ENCODE results near the gene ST3GAL4. TPM values are rescaled to one million over a fixed set of nuclear protein-coding genes. Genes with fewer than 3 reads are reported as not detected.
"Not testable (repeated sequence)": the region's sequence is repeated elsewhere in the genome, so short reads cannot be mapped to it uniquely, and the experiment has no call there.

Gene ST3GAL4
- total and polyA plus RNA-seq, 2 of the 8 experiments (the other 6 are each of a cell fraction or from before 2014, with no cell fraction given), result 15.6 to 20.0 TPM

DNA sequence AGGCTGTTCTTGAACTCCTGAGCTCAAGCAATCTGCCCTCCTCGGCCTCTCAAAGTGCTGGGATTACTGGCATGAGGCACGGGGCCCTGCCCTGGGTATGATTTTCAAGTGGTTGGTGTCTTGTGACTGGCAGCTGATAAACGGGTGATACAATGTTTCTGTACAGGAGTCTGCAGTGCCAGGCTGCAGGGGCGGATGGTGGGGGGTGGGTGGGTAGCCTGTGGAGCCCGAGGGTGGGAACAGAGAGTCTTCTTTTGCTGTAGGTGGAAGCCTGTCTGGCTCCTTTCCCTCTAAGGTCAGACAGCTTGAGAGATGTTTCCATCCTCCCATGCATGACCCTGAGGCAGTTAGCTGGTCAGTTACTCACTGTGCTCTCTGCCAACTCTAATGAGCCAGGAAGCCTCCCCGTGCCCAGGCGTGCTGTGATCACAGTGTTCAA lies 39.2 kb downstream of the ST3GAL4 start:
- not testable (repeated sequence) for DNase-seq (ENCODE audit: low read depth in 1 of 2, low spot score in 2 of 2); H3K9ac ChIP-seq (replicated peaks in 1 of 4; ENCODE audit: extremely low read depth in 1 of 4, low read depth in 3 of 4, low read length in 3 of 4); H3K4me1 ChIP-seq (replicated peaks in 1 of 4; ENCODE audit: control insufficient read depth in 3 of 4, insufficient read depth in 4 of 4, low read length in 3 of 4); H3K23ac ChIP-seq (ENCODE audit: insufficient read length); H3K4me2 ChIP-seq (ENCODE audit: insufficient read depth in 1 of 2, low read depth in 2 of 2, low read length in 2 of 2); H2BK120ac ChIP-seq (replicated peaks; ENCODE audit: low read depth, low read length); FAIRE-seq; H3K79me2 ChIP-seq (ENCODE audit: control insufficient read depth in 1 of 2, insufficient read depth in 2 of 2, low read length in 2 of 2); H3K4me3 ChIP-seq (ENCODE audit: extremely low read depth in 1 of 4, insufficient read depth in 2 of 4, low read depth in 3 of 4, low read length in 4 of 4); H3K14ac ChIP-seq (ENCODE audit: insufficient read length); H2AFZ ChIP-seq (ENCODE audit: low read length); H2AK5ac ChIP-seq (ENCODE audit: low read depth, low read length); H3K9me3 ChIP-seq (ENCODE audit: insufficient read depth in 2 of 2, low read depth in 1 of 2, low read length in 1 of 2); H2BK15ac ChIP-seq (ENCODE audit: low read length); H3K27me3 ChIP-seq (replicated peaks in 1 of 4; ENCODE audit: control insufficient read depth in 3 of 4, extremely low read depth in 1 of 4, insufficient read depth in 3 of 4, low read length in 3 of 4); H3K56ac ChIP-seq (replicated peaks; ENCODE audit: insufficient read length, low read depth, low read length); H2BK5ac ChIP-seq (ENCODE audit: low read depth, low read length); H3K79me1 ChIP-seq (ENCODE audit: low read depth, low read length); H3K18ac ChIP-seq (ENCODE audit: extremely low read depth, low read length); H4K20me1 ChIP-seq (replicated peaks in 1 of 2; ENCODE audit: control insufficient read depth in 1 of 2, insufficient read depth in 2 of 2, low read length in 2 of 2); H4K91ac ChIP-seq (replicated peaks; ENCODE audit: insufficient read length, low read length); H3K23me2 ChIP-seq (ENCODE audit: low read depth, low read length); H4K5ac ChIP-seq (ENCODE audit: insufficient read length, low read depth, low read length); H3K4ac ChIP-seq (replicated peaks; ENCODE audit: insufficient read length, low read depth, low read length); H4K8ac ChIP-seq (ENCODE audit: extremely low read depth, insufficient read depth, low read length); H2BK12ac ChIP-seq (ENCODE audit: low read depth, low read length); H2BK20ac ChIP-seq (ENCODE audit: low read length); H3K27ac ChIP-seq (ENCODE audit: low read depth, low read length); H3K36me3 ChIP-seq (ENCODE audit: control insufficient read depth in 2 of 4, insufficient read depth in 4 of 4, low read length in 3 of 4)
- ChIA-PET POLR2A (ENCODE audit: partially characterized antibody) (interaction anchor here (0.6 to 1.4 kb wide), 2 partner anchors 26 to 34 kb away, joined by 3 read pairs; no protein-coding TSS in a partner anchor), CTCF (ENCODE audit: partially characterized antibody) (interaction anchor here (0.7 kb wide), 1 partner anchor 84 kb away, joined by 3 read pairs; no protein-coding TSS in a partner anchor)
- 82% methylated on average over 3 of the region's 7 CpGs; no CpG with 5 or more reads in 1 of the 2 experiments for WGBS, 2 experiments (ENCODE audit: extremely low coverage in 1 of 2, insufficient coverage in 1 of 2, insufficient read length in 1 of 2, insufficient replicate concordance in 2 of 2, low coverage in 1 of 2, low lambda C conversion rate in 2 of 2, missing lambda C conversion rate in 1 of 2)

DNA sequence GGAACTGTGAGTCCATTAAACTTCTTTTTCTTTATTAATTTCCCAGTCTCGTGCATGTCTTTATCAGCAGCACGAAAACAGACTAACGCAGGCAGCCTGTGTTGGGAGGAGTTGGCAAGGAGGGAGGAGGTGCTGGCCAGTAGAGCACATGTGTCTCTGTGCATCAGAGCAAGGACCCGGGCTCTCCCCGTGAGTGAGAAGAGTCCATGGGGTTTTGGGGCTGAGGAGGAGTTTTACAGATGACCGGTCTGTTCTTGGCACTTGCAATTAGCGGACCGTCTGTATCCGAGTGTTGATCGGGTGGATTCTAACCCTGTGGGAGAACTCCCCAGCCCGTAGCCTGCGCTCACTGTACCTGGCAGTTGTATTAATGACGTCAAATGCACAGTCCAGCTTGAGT lies 40.3 kb downstream of the ST3GAL4 start:
- H2AK5ac ChIP-seq (ENCODE audit: low read depth, low read length); H3K4me1 ChIP-seq (replicated peaks in 1 of 4; ENCODE audit: control insufficient read depth in 3 of 4, insufficient read depth in 4 of 4, low read length in 3 of 4); H3K14ac ChIP-seq (ENCODE audit: insufficient read length); H2BK5ac ChIP-seq (ENCODE audit: low read depth, low read length); H3K27ac ChIP-seq (ENCODE audit: low read depth, low read length); H3K36me3 ChIP-seq (ENCODE audit: control insufficient read depth in 2 of 4, insufficient read depth in 4 of 4, low read length in 3 of 4); H3K79me1 ChIP-seq (ENCODE audit: low read depth, low read length); H2BK20ac ChIP-seq (ENCODE audit: low read length); H2BK12ac ChIP-seq (ENCODE audit: low read depth, low read length); H4K5ac ChIP-seq (ENCODE audit: insufficient read length, low read depth, low read length); H2BK120ac ChIP-seq (replicated peaks; ENCODE audit: low read depth, low read length); H3K56ac ChIP-seq (replicated peaks; ENCODE audit: insufficient read length, low read depth, low read length); H2AFZ ChIP-seq (ENCODE audit: low read length); H3K4me2 ChIP-seq (ENCODE audit: insufficient read depth in 1 of 2, low read depth in 2 of 2, low read length in 2 of 2); POLR2A ChIA-PET (ENCODE audit: partially characterized antibody); DNase-seq (ENCODE audit: low read depth in 1 of 2, low spot score in 2 of 2); H3K23ac ChIP-seq (ENCODE audit: insufficient read length); H3K4ac ChIP-seq (replicated peaks; ENCODE audit: insufficient read length, low read depth, low read length); CTCF ChIA-PET (ENCODE audit: partially characterized antibody); H3K79me2 ChIP-seq (ENCODE audit: control insufficient read depth in 1 of 2, insufficient read depth in 2 of 2, low read length in 2 of 2); H3K9ac ChIP-seq (replicated peaks in 1 of 4; ENCODE audit: extremely low read depth in 1 of 4, low read depth in 3 of 4, low read length in 3 of 4); H3K18ac ChIP-seq (ENCODE audit: extremely low read depth, low read length); H3K27me3 ChIP-seq (replicated peaks in 1 of 4; ENCODE audit: control insufficient read depth in 3 of 4, extremely low read depth in 1 of 4, insufficient read depth in 3 of 4, low read length in 3 of 4); H3K9me3 ChIP-seq (ENCODE audit: insufficient read depth in 2 of 2, low read depth in 1 of 2, low read length in 1 of 2); H3K23me2 ChIP-seq (ENCODE audit: low read depth, low read length); H2BK15ac ChIP-seq (ENCODE audit: low read length); H3K4me3 ChIP-seq (ENCODE audit: extremely low read depth in 1 of 4, insufficient read depth in 2 of 4, low read depth in 3 of 4, low read length in 4 of 4); H4K20me1 ChIP-seq (replicated peaks in 1 of 2; ENCODE audit: control insufficient read depth in 1 of 2, insufficient read depth in 2 of 2, low read length in 2 of 2); H4K8ac ChIP-seq (ENCODE audit: extremely low read depth, insufficient read depth, low read length); FAIRE-seq; H4K91ac ChIP-seq (replicated peaks; ENCODE audit: insufficient read length, low read length): not testable (repeated sequence)
- 98% methylated on average over 10 of the region's 13 CpGs; no CpG with 5 or more reads in 1 of the 2 experiments for WGBS, 2 experiments (ENCODE audit: extremely low coverage in 1 of 2, insufficient coverage in 1 of 2, insufficient read length in 1 of 2, insufficient replicate concordance in 2 of 2, low coverage in 1 of 2, low lambda C conversion rate in 2 of 2, missing lambda C conversion rate in 1 of 2)
